Measurements from ENCODE around the gene ZFHX3. TPM values are rescaled to one million over a fixed set of nuclear protein-coding genes. Genes with fewer than 3 reads are reported as not detected.

ZFHX3 gene
- total and polyA plus RNA-seq, 2 of the 8 experiments (the other 6 are each of a cell fraction or from before 2014, with no cell fraction given) = 0.08 to 0.99 TPM

DNA sequence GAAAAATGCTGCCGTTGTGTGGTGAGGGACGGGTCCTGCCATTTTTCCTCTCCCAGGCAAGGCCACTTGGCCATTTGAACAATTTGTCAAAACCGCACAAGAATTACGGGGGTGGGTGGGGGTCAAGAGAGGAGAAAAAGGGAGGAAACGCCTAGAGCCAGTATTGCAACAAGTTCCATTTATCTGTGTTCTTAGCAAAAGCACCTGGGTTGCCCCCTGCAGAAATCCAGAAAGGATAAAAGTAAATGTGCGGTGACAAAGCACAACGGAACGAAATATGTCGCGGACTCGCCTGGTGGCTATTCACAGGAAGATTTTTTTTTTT is 209.4 kb downstream of the ZFHX3 start:
- H4K20me1 ChIP-seq (replicated peaks in 1 of 2; ENCODE audit: control insufficient read depth in 1 of 2, insufficient read depth in 2 of 2, low read length in 2 of 2) = peaks cover 0 to 1% of the 10 kb centered on the region in 2 experiments
- no peak overlapping the region for H2AK5ac ChIP-seq (ENCODE audit: low read depth, low read length)
- no peak overlapping the region for H2BK15ac ChIP-seq (ENCODE audit: low read length)
- no peak for DNase-seq (ENCODE audit: low read depth in 1 of 2, low spot score in 2 of 2)
- peaks cover 0 to 3% (median 0%) of the 10 kb centered on the region in 4 experiments; a peak in 1 of 7 replicates for H3K4me1 ChIP-seq (replicated peaks in 1 of 4; ENCODE audit: control insufficient read depth in 3 of 4, insufficient read depth in 4 of 4, low read length in 3 of 4)
- H2BK12ac ChIP-seq (ENCODE audit: low read depth, low read length) = no peak overlapping the region
- 0 out of 2 replicates have a peak overlapping the region, but pooled peaks have one; percentile 53 for H3K18ac ChIP-seq (ENCODE audit: extremely low read depth, low read length)
- H3K14ac ChIP-seq (ENCODE audit: insufficient read length) = no peak overlapping the region
- no peaks in the 10 kb centered on the region for H3K23me2 ChIP-seq (ENCODE audit: low read depth, low read length)
- no peak overlapping the region for H2BK120ac ChIP-seq (replicated peaks; ENCODE audit: low read depth, low read length)
- no peak overlapping the region for H3K4me3 ChIP-seq (ENCODE audit: extremely low read depth in 1 of 4, insufficient read depth in 2 of 4, low read depth in 3 of 4, low read length in 4 of 4)
- H2BK20ac ChIP-seq (ENCODE audit: low read length) = no peak overlapping the region
- POLR2A ChIA-PET (ENCODE audit: partially characterized antibody) = interaction anchor here (0.6 to 0.8 kb wide), 3 partner anchors 9 to 524 kb away, joined by 3 read pairs; no protein-coding TSS in a partner anchor
- TF ChIP-seq BRCA1 (IDR thresholded peaks at IDR 0.05; ENCODE audit: low read depth, low read length) (no peak), RXRA (IDR thresholded peaks at IDR 0.05; ENCODE audit: insufficient read depth, low read depth, low read length) (no peak), MAFK (IDR thresholded peaks at IDR 0.05; ENCODE audit: low read depth, low read length) (no peak), HDAC6 (IDR thresholded peaks at IDR 0.05; ENCODE audit: low read depth, low read length) (no peak)
- TF ChIP-seq, protein P1, sequence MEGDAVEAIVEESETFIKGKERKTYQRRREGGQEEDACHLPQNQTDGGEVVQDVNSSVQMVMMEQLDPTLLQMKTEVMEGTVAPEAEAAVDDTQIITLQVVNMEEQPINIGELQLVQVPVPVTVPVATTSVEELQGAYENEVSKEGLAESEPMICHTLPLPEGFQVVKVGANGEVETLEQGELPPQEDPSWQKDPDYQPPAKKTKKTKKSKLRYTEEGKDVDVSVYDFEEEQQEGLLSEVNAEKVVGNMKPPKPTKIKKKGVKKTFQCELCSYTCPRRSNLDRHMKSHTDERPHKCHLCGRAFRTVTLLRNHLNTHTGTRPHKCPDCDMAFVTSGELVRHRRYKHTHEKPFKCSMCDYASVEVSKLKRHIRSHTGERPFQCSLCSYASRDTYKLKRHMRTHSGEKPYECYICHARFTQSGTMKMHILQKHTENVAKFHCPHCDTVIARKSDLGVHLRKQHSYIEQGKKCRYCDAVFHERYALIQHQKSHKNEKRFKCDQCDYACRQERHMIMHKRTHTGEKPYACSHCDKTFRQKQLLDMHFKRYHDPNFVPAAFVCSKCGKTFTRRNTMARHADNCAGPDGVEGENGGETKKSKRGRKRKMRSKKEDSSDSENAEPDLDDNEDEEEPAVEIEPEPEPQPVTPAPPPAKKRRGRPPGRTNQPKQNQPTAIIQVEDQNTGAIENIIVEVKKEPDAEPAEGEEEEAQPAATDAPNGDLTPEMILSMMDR (IDR thresholded peaks at IDR 0.05; ENCODE audit: control extremely low read depth in 1 of 3, insufficient read depth in 1 of 3, low read depth in 1 of 3, low read length in 3 of 3) = no peak
- no peak overlapping the region for H2AFZ ChIP-seq (ENCODE audit: low read length)
- no peaks in the 10 kb centered on the region for H3K79me2 ChIP-seq (ENCODE audit: control insufficient read depth in 1 of 2, insufficient read depth in 2 of 2, low read length in 2 of 2)
- no peaks in the 10 kb centered on the region for H3K79me1 ChIP-seq (ENCODE audit: low read depth, low read length)
- H3K36me3 ChIP-seq (ENCODE audit: control insufficient read depth in 2 of 4, insufficient read depth in 4 of 4, low read length in 3 of 4) = no peaks in the 10 kb centered on the region
- H3K9me3 ChIP-seq (ENCODE audit: insufficient read depth in 2 of 2, low read depth in 1 of 2, low read length in 1 of 2) = no peaks in the 10 kb centered on the region
- H3K4me2 ChIP-seq (ENCODE audit: insufficient read depth in 1 of 2, low read depth in 2 of 2, low read length in 2 of 2) = no peak overlapping the region
- CTCF ChIA-PET (ENCODE audit: partially characterized antibody) = interaction anchor here (20.6 kb wide), 1 partner anchor 17 kb away, joined by 376 read pairs; no protein-coding TSS in a partner anchor
- no peak overlapping the region for H3K4ac ChIP-seq (replicated peaks; ENCODE audit: insufficient read length, low read depth, low read length)
- H3K23ac ChIP-seq (ENCODE audit: insufficient read length) = no peak overlapping the region
- 85% methylated on average over 11 of the region's 11 CpGs; no CpG with 5 or more reads in 1 of the 2 experiments for WGBS, 2 experiments (ENCODE audit: extremely low coverage in 1 of 2, insufficient coverage in 1 of 2, insufficient read length in 1 of 2, insufficient replicate concordance in 2 of 2, low coverage in 1 of 2, low lambda C conversion rate in 2 of 2, missing lambda C conversion rate in 1 of 2)
- no peak overlapping the region for H4K5ac ChIP-seq (ENCODE audit: insufficient read length, low read depth, low read length)
- no peak for FAIRE-seq
- no peak overlapping the region for H4K91ac ChIP-seq (replicated peaks; ENCODE audit: insufficient read length, low read length)
- H3K27ac ChIP-seq (ENCODE audit: low read depth, low read length) = no peak overlapping the region
- no peak overlapping the region for H4K8ac ChIP-seq (ENCODE audit: extremely low read depth, insufficient read depth, low read length)
- H3K56ac ChIP-seq (replicated peaks; ENCODE audit: insufficient read length, low read depth, low read length) = no peak overlapping the region
- no peak overlapping the region for H2BK5ac ChIP-seq (ENCODE audit: low read depth, low read length)
- no peaks in the 10 kb centered on the region for H3K27me3 ChIP-seq (replicated peaks in 1 of 4; ENCODE audit: control insufficient read depth in 3 of 4, extremely low read depth in 1 of 4, insufficient read depth in 3 of 4, low read length in 3 of 4)
- no peak overlapping the region for H3K9ac ChIP-seq (replicated peaks in 1 of 4; ENCODE audit: extremely low read depth in 1 of 4, low read depth in 3 of 4, low read length in 3 of 4)
